CD4-positive, alpha-beta T cell (primary cell): ENCODE measurements around the gene NYAP2. TPM values are rescaled to one million over a fixed set of nuclear protein-coding genes. Genes with fewer than 3 reads are reported as not detected.

Experiments used
- ATAC-seq: fragments of 200-7000 bp; cut with Tn5 transposase; one replicate; pipeline ENCODE4 v1.10.0; 2022; ENCODE audit warnings: mild to moderate bottlenecking; ENCODE audit not compliant: poor library complexity
- CTCF ChIA-PET: fragments of 350-600 bp; sonication (Branson Sonifier 250); formaldehyde crosslinking; loops from one replicate; lab custom pipeline; 2021; ENCODE audit warnings: antibody characterized with exemption, inconsistent platforms; lab: Charles Lee
- POLR2A ChIA-PET: fragments of 350-600 bp; sonication (Branson Sonifier 250); formaldehyde crosslinking; loops from one replicate; lab custom pipeline; 2021; ENCODE audit warnings: antibody characterized with exemption, inconsistent platforms; lab: Charles Lee
- DNase-seq, 14 experiments: peaks; one replicate each; pipeline ENCODE4 v3.0.0-alpha.2; 2013 to 2020; ENCODE audit warnings: mixed read lengths in 2 of 14
- H3K27ac ChIP-seq, 2 donors: one replicate each; pipeline versions ENCODE4 v1.5.1 to v1.7.0; 2013; ENCODE audit warnings: low read length in 2 of 2, low read depth in 1 of 2, mild to moderate bottlenecking in 1 of 2
- H3K27me3 ChIP-seq, 2 experiments: 1 replicate in 1 of 2; 2 replicates in 1 of 2; pipeline versions ENCODE4 v1.6.1 to v1.7.0; 2013; ENCODE audit warnings: low read length in 2 of 2, control low read depth in 1 of 2, mild to moderate bottlenecking in 1 of 2, moderate library complexity in 1 of 2; ENCODE audit not compliant: insufficient read depth in 2 of 2, control insufficient read depth in 1 of 2
- H3K36me3 ChIP-seq: one replicate; pipeline ENCODE4 v1.6.1; 2013; ENCODE audit warnings: low read length, control low read depth; ENCODE audit not compliant: insufficient read depth
- H3K4me1 ChIP-seq: one replicate; pipeline ENCODE4 v1.6.1; 2013; ENCODE audit warnings: low read length, control low read depth; ENCODE audit not compliant: insufficient read depth
- H3K4me3 ChIP-seq: one replicate; pipeline ENCODE4 v1.5.1; 2013; ENCODE audit warnings: mild to moderate bottlenecking, low read length, moderate library complexity
- H3K9me3 ChIP-seq, 2 experiments: 1 replicate in 1 of 2; 2 replicates in 1 of 2; pipeline versions ENCODE4 v1.6.1 to v1.7.0; 2013; ENCODE audit warnings: low read length in 2 of 2, mild to moderate bottlenecking in 2 of 2, control low read depth in 1 of 2, moderate library complexity in 1 of 2; ENCODE audit not compliant: control insufficient read depth in 1 of 2, insufficient read depth in 1 of 2
- H3K27ac Mint-ChIP-seq: one replicate; pipeline ENCODE4 v1.8.0; 2020; ENCODE audit warnings: mixed read lengths
- H3K27me3 Mint-ChIP-seq: one replicate; pipeline ENCODE4 v1.8.0; 2021; ENCODE audit warnings: mixed read lengths
- H3K36me3 Mint-ChIP-seq: one replicate; pipeline ENCODE4 v1.8.0; 2021; ENCODE audit warnings: low read depth, mixed read lengths
- H3K4me1 Mint-ChIP-seq: one replicate; pipeline ENCODE4 v1.8.0; 2021; ENCODE audit warnings: low read depth, mixed read lengths
- H3K4me3 Mint-ChIP-seq: one replicate; pipeline ENCODE4 v1.8.0; 2020; ENCODE audit warnings: mild to moderate bottlenecking, mixed read lengths
- H3K9me3 Mint-ChIP-seq: one replicate; pipeline ENCODE4 v1.8.0; 2020; ENCODE audit warnings: mixed read lengths
- intact Hi-C, 2 experiments: fragments of 100-400 bp; cut with DNase I in 1 of 2; cut with micrococcal nuclease in 1 of 2; formaldehyde crosslinking; loops; one replicate each; pipeline versions ENCODE4 v1.15.1 to v1.9.0; 2023 to 2025; cut with DNase I, micrococcal nuclease
- total RNA-seq, 174 experiments: library from RNA in 2 of 174; stranded (reverse) in 2 of 174; gene quantifications; one replicate each; pipeline ENCODE4 v1.2.3 and lab custom pipeline; 2021 to 2026
- TF ChIP-seq, protein P1 (sequence below): fragments of 200-600 bp; IDR thresholded peaks from one replicate; pipeline ENCODE4 v1.8.0; 2022; ENCODE audit warnings: antibody characterized with exemption, mild to moderate bottlenecking

NYAP2 gene
- total RNA-seq, 2 experiments from 2014 or later, result not detected

DNA sequence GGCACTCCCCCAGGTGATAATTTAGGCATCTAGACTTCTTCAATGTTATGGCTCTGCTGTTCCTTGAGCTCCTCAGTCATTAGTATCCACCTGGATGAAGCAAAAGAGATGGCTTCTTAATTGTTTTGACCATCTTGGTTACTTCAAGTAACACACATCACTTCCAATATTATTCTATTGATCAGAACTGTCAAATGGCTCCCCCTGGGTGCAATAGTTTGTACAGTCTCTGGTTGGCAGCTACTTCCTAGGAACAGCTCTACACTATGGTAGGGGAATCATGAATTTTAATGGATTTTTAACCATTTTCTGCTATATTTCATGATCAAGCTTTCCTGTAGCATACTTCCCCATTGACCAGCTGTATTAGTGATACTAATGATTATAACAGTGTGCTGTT is 157.0 kb downstream of the NYAP2 start:
- ATAC-seq (no peak), DNase-seq (no peak)
- Histone ChIP-seq H3K27me3 (no peaks in the 10 kb centered on the region), H3K27ac (no peak overlapping the region), H3K9me3 (peaks cover 0 to 3% of the 10 kb centered on the region in 2 experiments), H3K4me3 (no peak overlapping the region), H3K4me1 (no peaks in the 10 kb centered on the region), H3K36me3 (no peaks in the 10 kb centered on the region)
- Mint-ChIP-seq H3K27me3 (peaks cover 38% of the 10 kb centered on the region), H3K36me3 (no peaks in the 10 kb centered on the region), H3K4me1 (no peaks in the 10 kb centered on the region), H3K27ac (no peak overlapping the region), H3K4me3 (no peak overlapping the region), H3K9me3 (no peaks in the 10 kb centered on the region)
- intact Hi-C loops, result loop anchor here in 1 of 2 experiments (10.0 kb wide), 1 partner anchor 1688 kb away; no protein-coding TSS in a partner anchor
- TF ChIP-seq, protein P1, sequence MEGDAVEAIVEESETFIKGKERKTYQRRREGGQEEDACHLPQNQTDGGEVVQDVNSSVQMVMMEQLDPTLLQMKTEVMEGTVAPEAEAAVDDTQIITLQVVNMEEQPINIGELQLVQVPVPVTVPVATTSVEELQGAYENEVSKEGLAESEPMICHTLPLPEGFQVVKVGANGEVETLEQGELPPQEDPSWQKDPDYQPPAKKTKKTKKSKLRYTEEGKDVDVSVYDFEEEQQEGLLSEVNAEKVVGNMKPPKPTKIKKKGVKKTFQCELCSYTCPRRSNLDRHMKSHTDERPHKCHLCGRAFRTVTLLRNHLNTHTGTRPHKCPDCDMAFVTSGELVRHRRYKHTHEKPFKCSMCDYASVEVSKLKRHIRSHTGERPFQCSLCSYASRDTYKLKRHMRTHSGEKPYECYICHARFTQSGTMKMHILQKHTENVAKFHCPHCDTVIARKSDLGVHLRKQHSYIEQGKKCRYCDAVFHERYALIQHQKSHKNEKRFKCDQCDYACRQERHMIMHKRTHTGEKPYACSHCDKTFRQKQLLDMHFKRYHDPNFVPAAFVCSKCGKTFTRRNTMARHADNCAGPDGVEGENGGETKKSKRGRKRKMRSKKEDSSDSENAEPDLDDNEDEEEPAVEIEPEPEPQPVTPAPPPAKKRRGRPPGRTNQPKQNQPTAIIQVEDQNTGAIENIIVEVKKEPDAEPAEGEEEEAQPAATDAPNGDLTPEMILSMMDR, result no peak
- ChIA-PET CTCF (no interaction called here), POLR2A (no interaction called here)

- intact Hi-C loops, result loop anchor here in 1 of 2 experiments (10.0 kb wide), 1 partner anchor 1686 kb away; no protein-coding TSS in a partner anchor
- TF ChIP-seq, protein P1, result no peak
- no peaks in the 10 kb centered on the region for H3K9me3 ChIP-seq
- H3K36me3 Mint-ChIP-seq, result no peaks in the 10 kb centered on the region
- ATAC-seq (no peak), DNase-seq (no peak)
- H3K36me3 ChIP-seq, result no peaks in the 10 kb centered on the region
- no peak overlapping the region for H3K4me3 ChIP-seq
- H3K27ac Mint-ChIP-seq, result no peak overlapping the region
- POLR2A ChIA-PET, result no interaction called here
- H3K4me3 Mint-ChIP-seq, result no peak overlapping the region
- H3K27ac ChIP-seq, result no peak overlapping the region
- no peaks in the 10 kb centered on the region for H3K4me1 Mint-ChIP-seq
- CTCF ChIA-PET, result interaction anchor here (1.1 kb wide), 1 partner anchor 9 kb away, joined by 4 read pairs; no protein-coding TSS in a partner anchor
- H3K9me3 Mint-ChIP-seq, result no peaks in the 10 kb centered on the region
- no peaks in the 10 kb centered on the region for H3K4me1 ChIP-seq
- H3K27me3 Mint-ChIP-seq, result peaks cover 54% of the 10 kb centered on the region
- no peaks in the 10 kb centered on the region for H3K27me3 ChIP-seq
These were observed 159.0 kb downstream of the NYAP2 start for GRCh38 chr2:225558399-225559071.

- CTCF ChIA-PET, result interaction anchor here (1.1 kb wide), 1 partner anchor 9 kb away, joined by 4 read pairs; no protein-coding TSS in a partner anchor
- peaks cover 56% of the 10 kb centered on the region for H3K27me3 Mint-ChIP-seq
These were observed 159.5 kb downstream of the NYAP2 start for GRCh38 chr2:225559072-225559415.

More at GRCh38 chr2:225559072-225559415, 159.5 kb downstream of the NYAP2 start:
- no peaks in the 10 kb centered on the region for H3K36me3 Mint-ChIP-seq
- no peak overlapping the region for H3K4me3 Mint-ChIP-seq
- ATAC-seq (no peak), DNase-seq (no peak)
- no peaks in the 10 kb centered on the region for H3K9me3 Mint-ChIP-seq
- no peaks in the 10 kb centered on the region for H3K9me3 ChIP-seq
- TF ChIP-seq, protein P1, result no peak
- H3K4me3 ChIP-seq, result no peak overlapping the region
- H3K4me1 Mint-ChIP-seq, result no peaks in the 10 kb centered on the region
- H3K4me1 ChIP-seq, result no peaks in the 10 kb centered on the region
- H3K36me3 ChIP-seq, result no peaks in the 10 kb centered on the region
- H3K27me3 ChIP-seq, result no peaks in the 10 kb centered on the region
- POLR2A ChIA-PET, result interaction anchor here (0.6 kb wide), 1 partner anchor 45 kb away, joined by 3 read pairs; no protein-coding TSS in a partner anchor
- H3K27ac ChIP-seq, result no peak overlapping the region
- no peak overlapping the region for H3K27ac Mint-ChIP-seq
- intact Hi-C loops, result loop anchor here in 1 of 2 experiments (10.0 kb wide), 1 partner anchor 1686 kb away; no protein-coding TSS in a partner anchor
